HG03025 (cell line): ENCODE results near the gene TEDC1.

Experiments
- ATAC-seq: cut with Tn5 transposase; IDR thresholded peaks from one replicate; pipeline ENCODE4 v1.9.1; 2021; ENCODE audit warnings: mild to moderate bottlenecking, moderate library complexity; ENCODE audit not compliant: unreplicated experiment, low FRiP score

The TEDC1 gene

DNA sequence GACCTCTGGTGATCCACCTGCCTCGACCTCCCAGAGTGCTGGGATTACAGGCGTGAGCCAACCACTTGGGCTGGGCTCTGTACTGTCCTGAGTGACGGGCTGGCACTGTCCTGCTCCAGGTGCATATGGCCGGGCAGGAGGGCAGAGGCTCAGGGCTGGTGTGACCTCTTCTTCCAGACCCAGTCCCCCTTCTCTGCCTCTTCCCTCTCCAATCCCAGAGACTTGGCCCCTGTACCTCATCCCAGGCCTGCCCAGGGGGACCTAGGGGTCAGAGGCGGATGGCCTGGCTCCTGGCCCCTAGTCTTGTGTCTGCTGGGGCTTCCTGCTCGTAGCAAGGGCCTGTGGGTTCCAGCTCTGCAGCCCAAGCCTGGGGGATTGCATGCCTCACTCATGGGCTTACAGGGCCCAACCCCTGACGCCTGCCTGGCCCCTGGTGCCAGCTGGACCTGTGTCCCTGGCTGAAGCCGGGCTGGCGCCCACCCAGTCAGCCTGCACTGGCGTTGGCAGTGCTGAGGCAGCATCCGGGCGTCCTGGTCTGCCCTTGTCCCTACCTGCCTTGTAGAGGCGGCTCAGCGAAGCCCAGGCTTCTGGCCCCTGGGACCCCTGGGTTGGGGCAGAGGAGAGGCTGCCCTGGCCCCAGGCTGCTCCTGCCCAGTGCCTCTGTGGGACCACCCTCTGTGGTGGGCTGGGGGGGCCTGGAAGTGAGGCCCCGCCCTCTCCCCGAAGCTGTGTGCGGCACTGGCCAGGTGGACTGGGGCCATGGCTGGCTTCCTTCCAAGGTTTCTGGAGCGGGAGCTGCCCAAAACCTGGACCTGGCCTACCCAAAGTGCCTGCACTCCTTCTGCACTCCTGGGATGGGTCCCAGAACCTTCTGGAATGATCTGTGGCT, 4.3 kb downstream of the TEDC1 start:
- no peak for ATAC-seq

DNA sequence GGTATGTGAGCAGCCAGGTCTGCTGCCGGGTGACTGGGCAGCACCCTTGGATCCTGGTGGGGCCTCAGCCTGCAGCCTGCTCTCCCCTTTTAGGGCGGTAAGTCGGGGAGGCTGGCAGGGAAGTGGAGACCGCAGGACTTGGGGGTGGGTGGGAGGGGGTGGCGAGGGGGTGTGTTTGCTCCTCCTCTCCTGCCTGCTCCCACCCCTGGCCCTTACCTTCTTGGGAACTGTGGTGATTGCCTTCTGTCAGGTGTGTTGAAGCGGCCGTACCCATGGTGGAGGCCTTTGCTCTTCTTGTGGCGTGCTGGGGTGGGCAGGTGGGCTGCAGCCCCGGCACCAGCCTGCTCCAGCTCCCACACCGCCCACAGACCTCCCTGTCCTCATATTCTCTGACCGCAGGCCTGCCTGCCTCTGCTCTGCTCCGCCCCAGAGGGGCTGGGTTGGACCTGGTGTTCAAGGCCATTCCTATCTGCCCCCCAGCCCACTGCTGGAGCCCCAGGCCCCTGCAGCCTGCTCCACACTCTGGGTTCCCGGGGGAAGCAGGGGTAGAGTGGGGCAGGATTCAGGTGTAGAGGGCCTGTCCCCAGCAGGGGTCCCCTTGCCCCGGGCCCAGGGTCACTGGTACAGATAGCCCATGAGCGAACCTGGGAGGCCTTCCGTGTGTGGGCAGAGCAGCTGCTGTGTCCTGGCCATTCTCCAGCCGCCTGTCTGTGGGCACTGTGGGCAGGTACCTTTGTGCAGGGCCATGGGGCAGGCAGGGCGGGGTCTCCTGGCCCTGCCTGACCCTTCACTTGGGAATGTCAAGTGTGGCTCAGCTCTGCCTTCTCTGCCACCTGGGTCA, 5.2 kb downstream of the TEDC1 start:
- ATAC-seq = no peak

DNA sequence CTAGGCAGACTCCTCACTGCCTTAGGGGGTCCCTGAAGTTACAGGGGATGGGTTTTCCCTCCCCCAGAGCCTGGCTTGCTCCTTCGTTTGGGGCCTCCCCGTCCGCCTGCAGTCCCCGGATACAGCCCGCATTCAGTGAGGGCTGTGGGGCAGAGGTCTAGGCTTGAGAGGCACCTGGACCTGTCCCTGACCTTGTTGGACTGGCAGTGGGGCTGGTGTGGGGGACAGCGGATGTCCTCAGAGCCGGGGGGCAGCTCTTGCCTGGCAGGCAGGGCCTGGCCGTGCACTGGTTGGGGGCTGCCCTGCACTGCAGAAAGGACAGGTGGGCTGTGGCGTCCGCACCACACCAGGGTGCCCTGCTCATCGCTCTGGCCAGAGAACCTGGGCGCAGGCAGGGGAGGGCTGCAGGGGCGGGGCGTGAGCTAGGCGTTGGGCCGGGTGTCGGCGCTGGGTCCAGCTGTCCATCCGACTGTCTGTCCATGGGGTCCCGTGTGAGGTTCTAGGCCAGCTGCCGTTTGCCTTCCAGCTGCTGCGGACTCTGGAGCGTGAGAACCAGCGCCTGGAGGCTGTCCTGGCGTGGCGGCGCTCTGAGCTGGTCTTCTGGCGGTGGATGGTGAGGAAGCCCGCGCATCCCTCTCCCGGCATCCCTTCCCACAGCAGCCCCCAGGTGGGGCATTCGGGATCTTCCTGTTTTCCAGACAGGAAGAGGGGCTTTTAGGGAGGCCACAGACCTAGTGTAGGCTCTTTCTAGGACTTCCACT, 6.0 kb downstream of the TEDC1 start:
- ATAC-seq = no peak

DNA sequence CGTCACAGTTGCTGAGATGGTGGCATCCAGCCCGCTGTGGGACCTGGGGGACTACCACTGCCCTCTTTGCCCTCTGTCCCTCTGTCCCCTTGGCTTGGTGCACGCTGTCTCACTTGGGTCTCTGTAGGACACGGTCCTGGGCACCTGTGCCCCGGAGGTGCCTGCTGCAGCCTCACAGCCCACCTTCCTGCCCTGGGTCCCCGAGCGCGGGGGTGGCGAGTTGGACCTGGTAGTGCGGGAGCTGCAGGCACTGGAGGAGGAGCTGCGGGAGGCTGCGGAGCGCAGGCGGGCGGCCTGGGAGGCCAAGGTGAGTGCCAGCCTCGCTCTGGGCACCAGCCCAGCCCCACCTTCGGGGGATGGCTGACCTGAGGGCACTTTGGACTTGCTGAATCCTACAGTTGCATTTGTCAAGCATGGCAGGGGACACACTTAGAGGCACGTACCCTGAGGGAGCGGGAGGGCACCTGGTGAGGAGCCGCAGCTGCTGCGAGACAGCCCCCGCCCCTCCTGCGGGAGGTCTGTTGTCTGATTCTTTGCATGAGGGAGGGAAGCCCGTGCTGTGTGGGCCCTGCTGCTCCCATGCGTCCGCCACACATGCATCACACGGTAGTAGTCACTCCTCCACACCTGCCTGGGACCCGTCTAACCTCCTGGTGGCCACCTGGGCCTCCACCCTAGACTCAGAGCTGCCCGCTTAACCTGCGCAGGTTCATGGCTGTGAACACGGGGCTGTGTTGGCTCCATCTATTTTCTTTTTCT, 6.8 kb downstream of the TEDC1 start:
- no peak for ATAC-seq

GRCh38 chr14:105498430-105499255, 7.6 kb downstream of the TEDC1 start:
- ATAC-seq = no peak

- no peak for ATAC-seq
Measured at GRCh38 chr14:105499256-105500035, 8.4 kb downstream of the TEDC1 start.

DNA sequence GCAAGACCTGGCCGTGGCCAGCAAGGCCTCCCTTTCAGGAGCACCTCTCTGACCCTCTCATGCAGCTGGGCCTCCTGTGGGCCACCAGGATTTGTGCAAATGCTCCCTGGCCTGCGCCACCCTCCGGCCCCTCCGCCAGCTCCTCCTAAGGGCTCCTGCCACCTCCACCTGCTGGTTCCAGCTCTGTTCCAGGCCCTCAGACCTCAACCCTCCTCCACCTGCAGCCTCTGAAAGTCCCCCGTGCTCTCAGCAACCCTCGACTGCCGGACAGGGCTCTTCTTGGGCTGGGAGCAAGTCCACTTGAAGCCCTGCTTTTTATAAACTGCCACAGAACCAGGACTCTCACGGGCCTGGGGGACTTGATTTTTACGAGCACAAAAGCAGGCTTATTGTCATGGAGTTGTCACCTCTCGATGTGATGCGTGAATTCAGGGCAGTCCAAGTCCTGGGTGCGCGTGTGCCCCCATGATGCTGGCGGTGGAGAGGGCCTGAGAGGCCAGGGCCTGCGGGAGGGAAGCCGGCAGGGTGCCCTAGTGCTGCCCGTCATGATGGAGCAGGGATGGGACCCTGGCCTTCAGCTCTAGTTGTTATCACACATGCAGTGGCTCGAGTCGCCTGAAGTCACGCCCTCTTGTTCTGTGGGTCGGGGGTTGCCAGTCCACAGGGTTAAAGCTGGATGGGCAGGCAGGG, 9.1 kb downstream of the TEDC1 start:
- ATAC-seq = no peak

- ATAC-seq = no peak
Measured at GRCh38 chr14:105500726-105501101, 9.7 kb downstream of the TEDC1 start.

DNA sequence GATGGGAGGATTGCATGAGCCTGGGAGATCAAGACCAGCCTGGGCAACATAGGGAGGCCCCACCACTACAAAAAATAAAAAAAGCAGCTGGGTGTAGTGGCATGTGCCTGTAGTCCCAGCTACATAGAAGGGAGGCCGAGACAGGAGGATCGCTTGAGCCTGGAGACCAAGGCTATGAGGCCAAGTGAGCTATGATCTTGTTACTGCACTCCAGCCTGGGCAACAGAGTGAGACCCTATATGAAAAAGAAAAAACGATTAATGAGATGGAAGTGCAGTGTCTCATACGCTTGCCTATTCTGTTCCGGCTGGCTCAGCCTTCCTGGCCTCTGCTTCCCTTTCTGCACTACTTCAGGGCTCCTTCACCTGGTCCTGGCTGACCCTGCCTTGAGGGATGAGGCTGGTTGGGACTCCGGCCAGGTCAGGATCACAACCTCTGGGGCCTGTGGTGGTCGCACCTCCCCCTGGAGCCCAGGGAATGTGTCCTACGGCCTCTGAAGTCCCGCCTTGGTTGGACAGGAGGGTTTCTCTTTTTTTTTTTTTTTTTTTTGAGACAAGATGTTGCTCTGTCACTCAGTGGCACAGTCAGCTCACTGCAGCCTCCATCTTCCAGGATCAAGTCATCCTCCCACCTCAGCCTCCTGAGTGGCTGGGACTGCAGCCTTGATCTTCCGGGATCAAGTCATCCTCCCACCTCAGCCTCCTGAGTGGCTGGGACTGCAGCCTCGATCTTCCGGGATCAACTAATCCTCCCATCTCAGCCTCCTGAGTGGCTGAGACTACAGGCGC, 10.7 kb downstream of the TEDC1 start:
- ATAC-seq = no peak

DNA sequence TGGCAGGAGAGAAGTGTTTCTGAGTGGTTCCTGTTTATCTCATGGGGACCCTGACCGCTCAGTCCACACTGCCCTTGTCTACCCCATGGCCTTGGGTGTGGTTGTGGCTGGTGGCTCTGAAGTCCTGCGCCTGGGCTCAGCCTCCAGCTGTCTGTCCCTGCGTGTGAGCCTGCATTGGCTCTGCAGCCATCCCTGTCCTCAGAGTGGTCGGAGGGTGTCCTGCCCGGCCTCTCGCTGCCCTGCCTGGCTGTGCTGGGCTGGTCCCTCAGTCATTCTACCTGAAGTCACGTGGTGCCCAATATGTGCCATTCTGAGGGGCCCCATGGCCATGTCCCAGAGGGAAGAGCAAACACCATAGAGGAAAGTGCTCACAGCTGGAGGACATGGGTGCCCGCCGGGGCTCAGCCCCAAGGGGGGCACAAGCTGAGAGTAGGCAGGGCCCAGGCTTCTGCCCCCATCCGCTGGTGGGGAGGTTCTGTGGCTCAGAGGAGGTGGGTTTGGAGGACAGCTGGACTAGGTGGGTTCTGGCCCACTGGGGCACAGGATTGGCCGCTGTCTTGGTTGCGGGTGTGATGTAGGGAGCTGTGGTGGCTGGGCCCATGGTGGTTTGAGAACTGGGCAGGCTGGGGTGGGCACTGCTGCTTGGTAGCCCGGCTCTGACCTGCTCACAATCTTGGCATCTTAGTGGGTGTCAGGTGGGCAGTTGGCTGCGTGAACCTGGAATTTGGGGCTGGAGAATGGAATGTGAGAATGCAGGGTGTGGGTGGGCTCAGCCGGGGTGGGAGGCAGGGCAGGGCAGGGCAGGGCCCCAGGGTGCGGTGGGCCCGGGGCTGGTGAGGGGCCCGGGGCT, 11.6 kb downstream of the TEDC1 start:
- ATAC-seq = no peak

- no peak for ATAC-seq
Measured at GRCh38 chr14:105503296-105503640, 12.2 kb downstream of the TEDC1 start.

DNA sequence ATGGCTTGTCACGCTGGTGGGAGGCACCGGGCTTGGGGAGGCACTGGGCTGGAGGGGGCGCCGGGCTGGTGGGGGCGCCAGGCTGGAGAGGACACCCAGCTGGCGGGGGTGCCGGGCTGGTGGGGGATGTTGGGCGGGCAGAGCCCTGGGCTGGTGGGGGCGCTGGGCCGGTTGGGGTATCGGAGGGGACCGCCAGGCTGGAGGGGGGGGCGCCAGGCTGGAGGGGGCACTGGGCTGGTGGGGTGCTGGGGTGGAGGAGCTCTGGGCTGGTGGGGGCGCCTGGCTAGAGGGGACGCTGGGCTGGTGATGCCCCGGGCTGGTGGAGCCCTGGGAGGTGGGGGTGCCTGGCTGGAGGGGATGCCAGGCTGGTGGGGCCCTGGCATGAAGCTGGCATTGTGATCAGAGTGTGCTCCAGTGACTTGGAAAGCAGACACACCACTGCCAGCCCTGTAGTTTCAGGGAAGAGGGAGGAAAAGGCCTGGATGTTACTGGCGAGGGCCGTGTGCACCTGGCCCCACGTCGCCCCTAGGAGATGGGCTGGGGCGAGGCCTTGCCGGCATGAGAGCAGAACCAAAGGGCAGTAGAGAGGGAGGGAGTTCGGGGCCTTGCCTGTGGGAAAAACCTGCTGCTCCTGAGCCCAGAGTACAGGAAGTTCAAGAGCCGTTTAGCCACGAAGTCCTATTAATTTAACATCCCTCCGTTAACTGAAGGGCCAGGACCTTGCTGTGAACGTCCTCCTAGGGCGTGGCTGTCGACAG, 13.1 kb downstream of the TEDC1 start:
- no peak for ATAC-seq

DNA sequence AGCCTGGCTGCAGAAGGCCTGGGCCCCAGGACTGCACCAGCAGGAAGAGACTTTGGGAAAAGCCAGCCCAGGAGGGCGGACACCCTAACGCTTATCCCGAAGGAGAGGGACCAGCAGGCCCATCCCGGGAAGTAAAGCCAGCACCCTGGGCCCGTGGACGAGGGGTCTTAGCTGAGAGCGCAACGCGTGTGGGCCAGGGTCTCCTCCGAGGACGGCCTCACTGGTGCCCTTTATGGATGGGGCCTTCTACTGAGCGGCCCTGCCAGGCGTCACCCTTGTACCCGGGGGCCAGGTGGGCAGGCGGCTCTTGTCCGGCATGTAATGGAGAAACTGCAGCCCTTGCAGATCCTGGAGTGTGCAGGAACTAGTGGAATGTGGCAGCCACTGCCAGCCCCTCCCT, 14.1 kb downstream of the TEDC1 start:
- no peak for ATAC-seq

DNA sequence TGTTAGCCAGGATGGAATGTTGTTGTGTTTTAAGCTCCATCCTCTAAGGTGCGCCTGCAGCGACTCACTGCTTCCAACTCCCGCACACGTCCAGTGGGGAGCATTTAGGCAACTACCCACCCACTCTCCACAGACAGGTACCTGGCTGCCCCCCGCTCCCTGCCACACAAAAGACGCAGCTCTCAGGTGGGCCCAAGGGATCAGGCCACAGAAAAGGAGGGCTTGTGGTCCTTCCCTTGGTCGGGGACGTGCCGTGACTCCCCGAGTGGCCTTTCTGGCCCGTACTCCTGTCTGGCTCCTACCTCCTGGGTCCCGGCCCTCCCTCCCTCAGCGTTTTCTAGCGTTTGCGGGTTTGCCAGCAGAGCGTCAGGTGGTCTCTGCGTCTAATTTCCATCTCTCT, 16.2 kb downstream of the TEDC1 start:
- no peak for ATAC-seq

GRCh38 chr14:105508069-105508468, 17.0 kb downstream of the TEDC1 start:
- ATAC-seq = no peak

DNA sequence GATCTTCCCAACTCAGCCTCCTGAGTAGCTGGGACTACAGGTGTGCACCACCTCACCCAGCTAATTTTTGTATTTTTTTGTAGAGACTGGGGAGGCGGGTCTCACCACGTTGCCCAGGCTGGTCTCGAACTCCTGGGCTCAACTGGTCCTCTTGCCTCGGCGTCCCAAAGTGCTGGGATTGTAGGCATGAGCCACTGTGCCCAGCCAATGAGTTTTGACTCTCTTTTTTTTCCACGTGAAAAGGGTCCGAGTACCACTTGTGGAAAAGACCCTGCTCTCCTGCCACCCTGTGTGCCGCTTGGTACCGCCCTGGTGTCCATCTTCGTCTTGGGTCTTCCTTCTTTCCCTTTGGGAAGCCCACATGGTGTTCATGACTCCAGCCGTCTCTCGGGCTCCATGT, 17.6 kb downstream of the TEDC1 start:
- no peak for ATAC-seq
